Stimulated activated CD8-positive, alpha-beta memory T cell treated with anti-CD3 and anti-CD28 coated beads, Interleukin-7, amount 100 ng/mL, for 48 hours (primary cell): ENCODE results near the gene GTF2H4.
"Not testable (repeated sequence)": the region's sequence is repeated elsewhere in the genome, so short reads cannot be mapped to it uniquely, and the experiment has no call there.

ENCODE experiments used
- DNase-seq, 2 donors: peaks; one replicate each; pipeline ENCODE4 v3.0.0-alpha.2; 2020; ENCODE audit warnings: low read depth in 1 of 2; ENCODE audit errors: extremely low read depth in 1 of 2

GTF2H4 gene

DNA sequence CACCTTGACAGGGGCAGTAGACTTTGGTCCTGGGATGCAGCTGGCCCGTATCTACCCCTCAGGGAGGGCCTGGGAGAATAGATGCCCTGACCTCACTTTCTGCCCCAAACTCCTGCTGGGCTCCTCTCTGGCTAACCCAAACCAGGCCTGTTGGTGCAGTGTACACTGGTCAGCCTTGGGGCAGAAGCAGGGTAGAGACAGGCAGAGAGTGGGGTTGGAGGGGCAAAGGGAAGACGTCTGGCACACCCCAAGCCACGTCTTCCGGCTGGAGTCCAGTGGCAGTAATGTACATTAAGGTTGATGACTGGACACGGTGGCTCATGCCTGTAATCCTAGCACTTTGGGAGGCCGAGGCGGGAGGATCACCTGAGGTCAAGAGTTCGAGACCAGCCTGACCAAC, 14.3 kb upstream of the GTF2H4 start:
- no peak for DNase-seq

DNA sequence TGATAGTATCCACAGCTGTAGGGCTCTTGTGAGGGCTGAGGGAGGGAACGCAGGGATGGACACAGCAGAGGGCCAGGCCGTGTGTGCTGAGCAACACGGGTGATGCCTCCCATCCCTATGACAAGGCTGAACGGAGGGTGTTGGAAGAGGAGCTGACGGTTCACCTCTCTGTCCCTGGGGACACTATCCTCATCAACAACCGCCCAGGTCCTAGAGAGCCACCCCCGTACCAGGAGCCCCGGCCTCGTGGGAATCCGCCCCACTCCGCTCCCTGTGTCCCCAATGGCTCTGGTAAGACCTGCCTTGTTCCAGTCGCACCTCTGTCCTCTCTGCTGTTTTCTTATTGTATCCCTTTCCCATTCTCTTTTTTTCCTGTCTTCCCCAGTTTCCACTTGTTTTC, 13.6 kb upstream of the GTF2H4 start:
- no peak for DNase-seq

DNA sequence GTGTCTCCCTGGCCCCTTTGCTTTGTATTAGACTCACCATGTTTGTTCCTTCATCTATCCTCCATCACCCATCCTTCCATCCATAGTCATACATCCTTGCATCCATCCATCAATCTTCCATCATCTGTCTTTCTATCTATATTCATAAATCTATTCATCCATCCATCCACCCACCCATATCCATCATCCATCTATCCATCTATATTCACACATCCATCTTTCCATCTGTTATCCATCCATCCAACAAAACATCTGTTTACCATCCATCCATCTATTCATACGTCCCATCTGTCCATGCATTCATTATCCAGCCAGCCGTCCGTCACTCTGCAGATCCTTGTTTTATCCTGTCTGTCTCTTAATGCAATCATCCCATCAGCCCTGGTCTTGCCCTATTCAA, 13.1 kb upstream of the GTF2H4 start:
- no peak for DNase-seq

DNA sequence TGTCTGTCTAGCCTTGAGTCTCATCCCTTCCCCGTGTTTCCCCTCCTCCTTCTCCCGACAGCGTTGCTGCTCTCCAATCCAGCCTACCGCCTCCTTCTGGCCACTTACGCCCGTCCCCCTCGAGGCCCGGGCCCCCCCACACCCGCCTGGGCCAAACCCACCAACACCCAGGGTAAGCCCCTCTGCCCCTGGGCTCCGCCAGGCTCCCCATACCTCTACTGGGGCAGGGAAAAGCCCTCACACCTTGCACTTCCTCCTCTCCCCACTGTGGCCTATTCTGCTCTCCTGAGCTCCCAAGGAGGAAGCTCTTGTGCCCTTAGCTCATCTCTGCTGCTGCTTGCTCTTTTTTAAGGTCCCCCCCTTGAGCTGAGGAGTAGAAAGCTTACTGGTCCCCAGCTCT, 12.7 kb upstream of the GTF2H4 start:
- DNase-seq: no peak

DNA sequence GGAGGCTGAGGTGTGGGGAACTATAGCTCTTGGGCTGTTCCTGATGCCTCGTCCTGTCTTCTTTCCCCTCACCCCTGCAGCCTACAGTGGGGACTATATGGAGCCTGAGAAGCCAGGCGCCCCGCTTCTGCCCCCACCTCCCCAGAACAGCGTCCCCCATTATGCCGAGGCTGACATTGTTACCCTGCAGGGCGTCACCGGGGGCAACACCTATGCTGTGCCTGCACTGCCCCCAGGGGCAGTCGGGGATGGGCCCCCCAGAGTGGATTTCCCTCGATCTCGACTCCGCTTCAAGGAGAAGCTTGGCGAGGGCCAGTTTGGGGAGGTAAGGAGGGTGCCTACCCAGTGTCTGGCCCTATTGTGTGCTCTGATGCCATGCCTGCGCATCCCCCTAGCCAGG, 11.5 kb upstream of the GTF2H4 start:
- DNase-seq: no peak

DNA sequence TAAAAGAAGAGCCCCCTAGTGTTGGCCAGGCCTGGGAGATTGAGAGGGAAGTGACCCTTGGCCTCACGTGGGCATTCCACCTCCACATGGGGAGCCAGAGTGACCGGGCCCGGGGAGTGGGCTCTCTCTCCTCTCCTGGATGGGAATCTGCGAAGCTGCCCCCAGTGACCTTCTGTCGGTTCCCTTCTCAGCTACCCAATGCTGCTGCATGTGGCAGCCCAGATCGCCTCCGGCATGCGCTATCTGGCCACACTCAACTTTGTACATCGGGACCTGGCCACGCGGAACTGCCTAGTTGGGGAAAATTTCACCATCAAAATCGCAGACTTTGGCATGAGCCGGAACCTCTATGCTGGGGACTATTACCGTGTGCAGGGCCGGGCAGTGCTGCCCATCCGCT, 10.1 kb upstream of the GTF2H4 start:
- DNase-seq: no peak

DNA sequence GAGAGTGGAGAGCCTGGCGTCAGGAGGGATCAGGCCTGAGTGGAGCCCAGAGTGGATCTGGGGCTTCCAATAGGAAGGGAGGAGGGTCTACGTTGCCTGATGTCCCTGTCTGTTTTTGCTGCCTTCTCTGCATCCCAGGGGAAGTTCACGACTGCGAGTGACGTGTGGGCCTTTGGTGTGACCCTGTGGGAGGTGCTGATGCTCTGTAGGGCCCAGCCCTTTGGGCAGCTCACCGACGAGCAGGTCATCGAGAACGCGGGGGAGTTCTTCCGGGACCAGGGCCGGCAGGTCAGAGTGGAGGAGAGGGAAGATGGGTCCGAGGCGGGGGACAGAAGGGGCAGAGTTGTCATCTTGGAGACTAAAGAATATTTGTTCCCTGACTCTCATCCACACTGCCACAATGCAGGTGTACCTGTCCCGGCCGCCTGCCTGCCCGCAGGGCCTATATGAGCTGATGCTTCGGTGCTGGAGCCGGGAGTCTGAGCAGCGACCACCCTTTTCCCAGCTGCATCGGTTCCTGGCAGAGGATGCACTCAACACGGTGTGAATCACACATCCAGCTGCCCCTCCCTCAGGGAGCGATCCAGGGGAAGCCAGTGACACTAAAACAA, 9.2 kb upstream of the GTF2H4 start:
- no peak for DNase-seq

DNA sequence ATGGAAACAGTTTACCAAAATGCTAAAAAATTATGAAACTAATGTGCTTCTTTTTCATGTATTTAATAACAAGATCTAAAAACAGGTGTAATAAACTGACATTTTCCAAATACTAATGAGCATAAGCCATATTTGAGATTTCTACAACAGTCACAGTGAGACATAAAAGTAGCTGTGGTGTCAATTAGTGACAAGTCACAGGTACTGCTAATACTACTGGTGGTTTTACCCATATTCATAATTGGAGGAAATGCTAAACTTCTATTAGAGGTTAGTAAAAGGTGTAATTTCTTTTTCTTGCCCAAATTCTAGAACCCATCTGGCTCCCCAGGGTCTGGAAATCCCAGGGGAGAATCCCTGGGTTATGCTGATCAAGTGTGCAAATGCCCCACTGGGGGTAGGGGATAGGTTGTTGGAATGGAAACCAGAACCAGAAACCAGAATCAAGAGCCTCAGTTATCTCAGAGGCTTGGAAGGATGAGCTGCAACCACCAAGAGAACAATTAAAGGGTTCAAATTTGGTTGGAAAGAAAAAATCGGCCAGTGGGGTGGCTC, 7.1 kb upstream of the GTF2H4 start:
- DNase-seq: no peak

DNA sequence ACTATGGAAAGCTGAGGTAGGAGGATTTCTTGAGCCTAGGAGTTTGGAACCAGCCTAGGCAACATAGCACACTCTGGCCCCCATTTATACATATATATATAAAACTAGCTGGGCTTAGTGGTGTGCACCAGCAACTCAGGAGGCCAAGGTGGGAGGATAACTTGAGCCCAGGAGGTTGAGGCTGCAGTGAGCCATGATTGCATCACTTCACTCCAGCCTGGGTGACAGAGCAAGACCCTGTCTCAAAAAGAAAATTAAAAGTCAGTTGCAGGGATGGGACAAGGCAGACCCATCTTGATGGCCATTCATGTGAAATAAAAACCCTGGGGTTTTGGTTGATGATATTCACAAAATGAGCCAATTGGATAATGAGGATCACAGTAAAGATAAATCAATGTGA, 6.6 kb upstream of the GTF2H4 start:
- no peak for DNase-seq

DNA sequence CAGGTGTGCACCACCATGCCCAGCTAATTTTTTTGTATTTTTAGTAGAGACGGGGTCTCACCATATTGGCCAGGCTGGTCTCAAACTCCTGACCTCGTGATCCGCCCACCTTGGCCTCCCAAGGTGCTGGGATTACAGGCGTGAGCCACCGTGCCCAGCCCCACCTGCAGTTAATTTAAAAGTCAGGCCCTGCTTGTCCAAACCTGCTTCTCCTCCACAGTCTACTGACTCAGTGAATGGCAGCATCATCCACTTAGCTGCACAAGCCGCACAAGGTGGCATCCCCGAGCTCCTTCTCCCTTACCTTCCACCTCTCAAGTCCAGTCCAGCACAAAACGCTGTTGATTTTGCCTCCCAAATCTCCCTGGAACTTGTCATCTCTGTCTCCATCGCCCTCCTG, 5.8 kb upstream of the GTF2H4 start:
- not testable (repeated sequence) for DNase-seq

DNA sequence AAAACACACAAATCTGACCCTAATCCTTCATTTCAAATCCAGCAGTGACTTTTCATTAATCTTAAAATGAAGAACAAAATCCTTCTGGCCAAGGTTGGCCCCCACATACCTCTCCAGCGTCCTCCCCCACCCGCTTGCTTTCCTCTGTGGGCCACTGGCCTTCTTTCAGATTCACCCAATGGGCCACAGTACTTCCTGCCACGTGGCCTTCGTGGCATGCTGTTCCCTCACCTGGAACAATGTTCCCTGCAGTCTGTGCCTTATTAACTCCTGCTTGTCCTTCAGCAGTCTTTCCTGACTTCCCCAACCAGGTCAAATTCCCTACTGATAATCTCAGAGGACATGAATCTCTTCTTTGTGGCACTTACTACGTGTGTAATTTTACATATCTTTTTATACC, 5.3 kb upstream of the GTF2H4 start:
- DNase-seq: no peak

DNA sequence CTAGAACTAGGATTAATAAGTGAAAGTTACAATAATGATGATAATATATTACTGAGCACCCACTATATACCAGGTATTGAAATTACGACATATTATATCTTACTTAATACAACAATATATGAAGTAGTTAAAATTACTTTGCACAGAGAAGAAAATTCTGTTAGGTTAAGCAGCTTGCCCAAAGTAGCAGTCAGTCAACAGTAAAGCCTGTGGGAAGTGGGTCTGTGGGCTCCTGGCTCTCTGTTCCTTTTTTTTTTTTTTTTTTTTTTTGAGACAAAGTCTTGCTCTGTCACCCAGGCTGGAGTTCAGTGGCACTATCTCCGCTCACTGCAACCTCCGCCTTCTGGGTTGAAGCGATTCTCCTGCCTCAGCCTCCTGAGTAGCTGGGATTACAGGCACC, 4.8 kb upstream of the GTF2H4 start:
- no peak for DNase-seq

DNA sequence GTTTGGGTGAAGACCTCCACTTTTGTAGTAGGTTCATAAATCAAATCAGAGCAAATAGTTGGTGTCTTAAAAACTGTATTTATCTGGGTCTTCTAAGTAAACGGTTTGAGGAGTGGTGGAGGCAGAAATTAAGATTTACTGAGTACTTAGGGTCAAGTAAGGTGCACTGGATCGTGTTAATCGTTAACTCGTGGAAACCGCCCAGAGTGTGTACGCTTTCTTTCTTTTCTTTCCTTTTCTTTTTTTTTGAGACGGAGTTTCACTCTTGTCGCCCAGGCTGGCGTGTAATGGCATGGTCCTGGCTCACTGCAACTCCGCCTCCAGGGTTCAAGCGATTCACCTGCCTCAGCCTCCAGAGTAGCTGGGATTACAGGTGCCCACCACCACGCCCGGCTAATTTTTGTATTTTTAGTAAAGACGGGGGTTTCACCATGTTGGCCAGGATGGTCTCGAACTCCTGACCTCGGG, 683 bp upstream of the GTF2H4 start:
- not testable (repeated sequence) for DNase-seq

DNA sequence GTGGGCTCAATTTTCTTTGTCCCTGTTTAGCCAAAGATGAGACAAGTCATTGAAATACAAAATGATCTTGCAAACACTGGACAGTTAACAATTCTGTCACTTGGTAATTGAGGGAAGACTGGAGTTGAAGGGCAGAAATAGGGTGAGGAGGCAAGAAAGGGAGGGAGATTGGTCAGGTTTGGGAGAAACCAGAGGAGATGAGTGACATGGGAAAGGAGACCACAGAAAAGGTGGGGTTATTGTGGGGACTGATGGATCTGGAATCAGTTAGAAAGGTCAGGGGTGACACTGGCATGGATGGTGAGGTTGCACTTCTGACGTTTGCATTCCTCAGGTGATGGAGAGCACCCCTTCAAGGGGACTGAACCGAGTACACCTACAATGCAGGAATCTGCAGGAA, 693 bp downstream of the GTF2H4 start:
- DNase-seq: no peak

DNA sequence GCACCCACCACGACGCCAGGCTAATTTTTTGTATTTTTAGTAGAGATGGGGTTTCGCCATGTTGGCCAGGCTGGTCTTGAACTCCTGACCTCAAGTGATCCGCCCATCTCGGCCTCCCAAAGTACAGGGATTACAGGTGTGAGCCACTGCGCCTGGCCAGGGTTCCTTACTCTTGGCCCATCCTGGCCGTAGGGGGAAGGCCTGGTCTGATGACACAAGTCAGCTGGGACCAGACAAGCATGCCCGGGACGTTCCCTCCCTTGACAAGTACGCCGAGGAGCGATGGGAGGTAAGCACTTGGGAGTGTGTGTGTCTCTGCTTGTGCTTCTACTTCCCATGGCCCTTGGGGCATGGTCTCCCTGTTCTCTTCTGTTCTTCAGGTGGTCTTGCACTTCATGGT, 2.5 kb downstream of the GTF2H4 start:
- DNase-seq: not testable (repeated sequence)

DNA sequence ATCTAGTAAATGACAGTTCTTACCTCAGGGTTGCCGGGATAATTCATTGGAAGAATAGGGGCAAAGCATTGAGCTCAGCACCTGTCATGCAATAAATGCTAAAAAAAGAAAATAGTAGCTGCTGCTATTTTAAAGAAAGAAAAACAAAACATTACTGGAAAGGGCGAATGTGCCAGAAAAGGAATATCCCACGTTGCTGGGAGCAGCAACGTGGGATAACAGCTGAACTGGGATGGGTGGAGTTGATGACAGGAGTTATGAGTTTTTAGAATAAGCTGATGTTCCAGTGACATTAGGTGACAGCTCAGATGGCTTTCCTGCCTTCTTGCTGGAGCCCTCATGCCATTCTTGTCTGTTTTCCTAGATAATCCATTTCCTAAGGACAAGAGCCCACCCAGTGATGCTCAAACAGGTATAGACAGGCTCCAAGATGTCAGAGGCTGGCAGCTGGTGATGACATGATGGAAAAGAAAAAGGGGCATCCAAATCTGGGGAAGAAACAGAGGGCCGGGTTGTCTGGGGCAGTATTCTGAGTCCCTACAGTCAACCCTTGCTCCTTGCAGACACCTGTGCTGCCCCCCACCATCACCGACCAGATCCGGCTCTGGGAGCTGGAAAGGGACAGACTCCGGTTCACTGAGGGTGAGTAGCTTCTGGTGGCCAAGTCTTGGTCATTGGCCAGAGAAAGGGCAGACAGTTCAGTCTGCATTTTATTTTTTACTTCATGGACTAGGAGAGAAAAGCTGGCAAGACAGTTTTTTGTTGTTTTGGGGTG, 4.9 kb downstream of the GTF2H4 start:
- no peak for DNase-seq

DNA sequence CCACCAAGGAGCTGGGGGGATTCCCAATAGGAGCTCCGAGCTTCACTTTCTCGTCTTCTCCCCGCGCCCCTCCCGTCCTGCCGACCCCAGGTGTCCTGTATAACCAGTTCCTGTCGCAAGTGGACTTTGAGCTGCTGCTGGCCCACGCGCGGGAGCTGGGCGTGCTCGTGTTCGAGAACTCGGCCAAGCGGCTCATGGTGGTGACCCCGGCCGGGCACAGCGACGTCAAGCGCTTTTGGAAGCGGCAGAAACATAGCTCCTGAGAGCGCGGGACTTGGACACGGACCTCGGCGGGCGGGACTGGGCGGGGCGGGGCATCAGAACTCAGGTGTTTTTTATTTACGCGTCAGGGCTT, 5.7 kb downstream of the GTF2H4 start:
- no peak for DNase-seq

DNA sequence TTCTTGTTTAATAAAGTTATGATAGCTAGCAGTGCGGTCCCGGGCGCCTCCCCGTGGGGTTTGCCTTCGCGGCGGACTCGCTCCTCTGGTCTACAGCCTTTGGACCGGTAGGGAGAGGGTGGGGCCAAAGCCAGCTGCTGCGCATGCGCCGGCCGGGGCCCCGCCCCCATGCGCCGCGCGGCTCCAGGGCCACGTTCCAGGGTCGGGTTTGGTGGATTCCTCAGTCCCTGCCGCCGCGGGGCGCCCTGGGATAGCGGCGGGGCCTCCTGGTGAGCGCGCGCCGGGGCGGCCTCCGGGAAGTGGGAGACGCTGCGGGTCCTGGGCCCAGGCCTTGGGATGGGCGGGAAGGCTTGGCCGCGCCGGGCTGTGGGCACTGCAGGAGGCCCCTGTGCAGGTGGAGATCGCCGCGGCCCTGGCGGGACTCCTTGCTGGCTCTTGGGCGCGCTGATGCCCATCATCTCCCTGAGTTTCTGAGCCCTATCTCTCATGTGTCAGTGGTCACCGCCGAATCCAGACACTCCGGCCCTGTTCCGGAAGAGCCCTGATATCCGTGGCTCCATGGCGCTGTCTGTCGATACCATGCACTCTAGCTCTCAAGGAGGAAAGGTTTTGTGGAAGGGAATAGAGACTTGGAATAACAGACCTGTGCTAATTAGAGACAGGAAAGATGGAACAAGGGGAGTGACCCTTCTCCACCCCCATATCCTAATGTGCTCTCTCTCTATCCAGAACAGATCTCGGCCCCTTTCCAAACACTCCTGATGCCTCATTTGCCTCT, 6.3 kb downstream of the GTF2H4 start, which contains the start of gene VARS2:
TSS of gene VARS2 (plus strand) at position 163 of the 778 bp plus-strand sequence. CDS start at position 762, 599 bp downstream.
- DNase-seq: peak; percentile 76 to 84

DNA sequence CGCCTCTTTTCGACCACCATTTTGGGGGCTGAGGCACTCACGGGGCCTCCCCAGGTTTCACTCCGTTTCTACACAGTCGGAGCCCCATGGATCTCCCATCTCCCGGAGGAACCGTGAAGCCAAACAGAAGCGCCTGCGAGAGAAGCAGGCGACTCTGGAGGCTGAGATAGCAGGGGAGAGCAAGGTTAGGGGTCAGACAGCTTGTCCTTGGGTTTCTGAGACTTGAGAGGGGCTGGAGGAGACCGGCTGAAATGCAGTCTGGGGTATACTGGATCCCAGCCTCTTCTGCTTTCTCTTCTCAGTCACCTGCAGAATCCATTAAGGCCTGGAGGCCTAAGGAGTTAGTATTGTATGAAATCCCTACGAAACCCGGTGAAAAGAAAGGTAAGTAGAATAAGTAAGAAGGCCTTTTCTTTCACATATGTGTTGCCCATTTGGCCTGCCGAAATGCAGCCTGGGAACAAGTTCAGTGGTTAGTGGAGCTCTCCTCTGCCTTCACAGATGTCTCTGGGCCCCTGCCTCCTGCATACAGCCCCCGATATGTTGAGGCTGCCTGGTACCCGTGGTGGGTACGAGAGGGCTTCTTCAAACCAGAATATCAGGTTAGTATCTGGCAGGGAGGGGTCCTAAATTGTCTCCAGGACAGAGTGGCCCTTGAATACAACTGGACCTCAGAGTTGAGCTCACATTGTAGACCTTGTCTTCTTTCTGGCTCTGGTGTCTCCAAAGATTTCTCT, 7.0 kb downstream of the GTF2H4 start:
- DNase-seq: no peak

DNA sequence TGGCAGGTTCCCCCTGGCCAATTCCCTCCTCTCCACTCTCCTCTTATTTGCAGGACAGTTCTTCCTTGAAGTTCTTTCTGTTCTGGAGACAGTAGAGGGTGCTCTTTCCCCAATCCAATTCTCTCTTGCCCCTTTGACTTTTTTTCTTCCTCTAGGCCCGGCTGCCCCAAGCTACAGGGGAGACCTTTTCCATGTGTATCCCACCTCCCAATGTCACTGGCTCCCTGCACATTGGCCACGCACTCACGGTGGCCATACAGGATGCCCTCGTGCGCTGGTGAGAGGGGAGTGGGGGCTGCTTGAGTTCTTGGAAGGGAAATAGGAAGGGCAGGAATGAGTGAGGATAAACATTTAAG, 7.6 kb downstream of the GTF2H4 start:
- DNase-seq: no peak

DNA sequence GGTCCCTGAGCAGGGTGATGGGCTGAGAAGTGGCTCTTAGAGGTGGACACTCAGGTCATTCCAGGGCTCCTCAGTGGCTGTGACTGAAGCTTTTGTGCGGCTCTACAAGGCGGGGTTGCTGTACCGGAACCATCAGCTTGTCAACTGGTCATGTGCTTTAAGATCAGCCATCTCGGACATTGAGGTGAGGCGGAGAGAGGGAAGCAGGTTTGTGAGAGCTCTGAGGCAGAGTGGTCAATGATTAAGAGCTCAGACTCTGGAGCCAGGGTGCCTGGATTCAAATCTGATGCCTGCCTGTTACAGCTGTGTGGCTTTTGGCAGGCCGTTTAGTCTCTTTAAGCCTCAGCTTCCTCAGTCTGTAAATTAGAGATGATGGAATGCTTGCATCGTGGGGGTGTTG, 9.0 kb downstream of the GTF2H4 start:
- no peak for DNase-seq
